HepG2 (cell line): ENCODE results near the gene PRRT1. TPM values are rescaled to one million over a fixed set of nuclear protein-coding genes. Genes with fewer than 3 reads are reported as not detected.

Experiments
- AHDC1 ChIP-seq: sonication (generic); formaldehyde crosslinking; IDR thresholded peaks from 2 replicates; pipeline ENCODE4 v1.5.1; 2020; ENCODE audit warnings: mild to moderate bottlenecking, missing genetic modification reagents, borderline replicate concordance
- CCDC6 ChIP-seq: sonication (generic); formaldehyde crosslinking; IDR thresholded peaks from 2 replicates; pipeline ENCODE4 v1.8.1; 2022; ENCODE audit warnings: mild to moderate bottlenecking, missing genetic modification reagents, moderate library complexity
- HOXA5 ChIP-seq: sonication (generic); formaldehyde crosslinking; IDR thresholded peaks from 2 replicates; pipeline ENCODE4 v1.4.0; 2020; ENCODE audit warnings: missing genetic modification reagents
- MYNN ChIP-seq: sonication (generic); formaldehyde crosslinking; IDR thresholded peaks from 2 replicates; pipeline ENCODE4 v1.4.0; 2020; ENCODE audit warnings: mild to moderate bottlenecking, low read depth, missing genetic modification reagents
- NFATC3 ChIP-seq: sonication (generic); formaldehyde crosslinking; IDR thresholded peaks from 2 replicates; pipeline ENCODE4 v1.5.1; 2020; ENCODE audit warnings: mild to moderate bottlenecking, missing genetic modification reagents
- PATZ1 ChIP-seq: sonication (generic); formaldehyde crosslinking; IDR thresholded peaks from 2 replicates; pipeline ENCODE4 v1.4.0; 2020; ENCODE audit warnings: missing genetic modification reagents
- RAD51 ChIP-seq: fragments of 450-650 bp; IDR thresholded peaks from 2 replicates; pipeline ENCODE4 v1.6.1; 2016; ENCODE audit warnings: borderline replicate concordance
- RBFOX2 ChIP-seq: fragments of 200-400 bp; formaldehyde crosslinking; IDR thresholded peaks from 2 replicates; pipeline ENCODE4 v1.6.1; 2017; ENCODE audit warnings: low read depth, mild to moderate bottlenecking, low read length
- SIN3A ChIP-seq: IDR thresholded peaks from 2 replicates; pipeline ENCODE4 v1.6.1; 2011; ENCODE audit warnings: low read depth, mild to moderate bottlenecking, control low read depth, low read length, borderline replicate concordance
- SNAI1 ChIP-seq: sonication (generic); formaldehyde crosslinking; IDR thresholded peaks from 2 replicates; pipeline ENCODE4 v1.5.0; 2020; ENCODE audit warnings: mild to moderate bottlenecking, missing genetic modification reagents, borderline replicate concordance
- TEAD3 ChIP-seq: optimal IDR thresholded peaks from 2 replicates; pipeline ENCODE3; 2016; ENCODE audit warnings: borderline replicate concordance
- TGIF2 ChIP-seq: IDR thresholded peaks from 2 replicates; pipeline ENCODE4 v1.6.1; 2016; ENCODE audit warnings: control low read depth, missing compliant biosample characterization
- TOE1 ChIP-seq: sonication (generic); formaldehyde crosslinking; IDR thresholded peaks from 2 replicates; pipeline ENCODE4 v1.4.0; 2020; ENCODE audit warnings: mild to moderate bottlenecking, missing genetic modification reagents
- ZFP41 ChIP-seq: sonication (generic); formaldehyde crosslinking; IDR thresholded peaks from 2 replicates; pipeline ENCODE4 v1.4.0; 2020; ENCODE audit warnings: mild to moderate bottlenecking, missing genetic modification reagents, borderline replicate concordance
- ZNF337 ChIP-seq: sonication (generic); formaldehyde crosslinking; IDR thresholded peaks from 2 replicates; pipeline ENCODE4 v1.5.1; 2020; ENCODE audit warnings: missing genetic modification reagents, low read depth, mild to moderate bottlenecking, borderline replicate concordance
- ZNF569 ChIP-seq: sonication (generic); formaldehyde crosslinking; IDR thresholded peaks from 2 replicates; pipeline ENCODE4 v1.5.0; 2020; ENCODE audit warnings: mild to moderate bottlenecking, missing genetic modification reagents, moderate library complexity, borderline replicate concordance
- ZNF616 ChIP-seq: sonication (generic); formaldehyde crosslinking; IDR thresholded peaks from 2 replicates; pipeline ENCODE4 v1.5.0; 2020; ENCODE audit warnings: low read depth, mild to moderate bottlenecking, missing genetic modification reagents
- ZNF710 ChIP-seq: sonication (generic); formaldehyde crosslinking; IDR thresholded peaks from 2 replicates; pipeline ENCODE4 v1.5.0; 2020; ENCODE audit warnings: mild to moderate bottlenecking, missing genetic modification reagents, borderline replicate concordance
- ZSCAN9 ChIP-seq: IDR thresholded peaks from 2 replicates; pipeline ENCODE4 v1.6.1; 2016; ENCODE audit warnings: borderline replicate concordance
- polyA plus RNA-seq, 8 experiments: library from polyadenylated mRNA; depleted of rRNA in 3 of 8; stranded (reverse) in 7 of 8; unstranded in 1 of 8; fragments of >200 nt; fragmentation: Illumina TruSeq in 4 of 8; extraction: Trizol in 4 of 8; gene quantifications; 2 replicates each; pipeline versions ENCODE4 v1.2.1 to v1.2.3, GENCODE V29; 2011 to 2016; ENCODE audit warnings: low read depth in 4 of 8, missing spikeins in 1 of 8, mixed read lengths in 1 of 8; ENCODE audit not compliant: insufficient read depth in 1 of 8
- total RNA-seq, 5 experiments: library from RNA; depleted of rRNA; stranded (reverse); fragments of >200 nt; fragmentation: Illumina TruSeq; extraction: Trizol; gene quantifications; 2 replicates each; pipeline ENCODE4 v1.2.3, GENCODE V29; 2016; ENCODE audit warnings: low read depth in 1 of 5

Gene PRRT1
- total and polyA plus RNA-seq, 2 of the 13 experiments (the other 11 are each of a cell fraction or from before 2014, with no cell fraction given) = 0.64 to 1.4 TPM

- TF ChIP-seq PATZ1 (CRISPR knock-in tag) = peak; percentile 37; the same call in 1 of the 2 replicates
- TF ChIP-seq NFATC3 = peak; percentile 14; the same call in 1 of the 2 replicates
- 0 out of 2 replicates have a peak, but pooled peaks have one; percentile 1 for TF ChIP-seq ZNF337 (CRISPR knock-in tag)
- 0 out of 2 replicates have a peak, but pooled peaks have one; percentile 35 for TF ChIP-seq ZNF616 (CRISPR knock-in tag)
- peak; percentile 24; the same call in 1 of the 2 replicates for TF ChIP-seq TOE1 (CRISPR knock-in tag)
- TF ChIP-seq HOXA5 (CRISPR knock-in tag) = 0 out of 2 replicates have a peak, but pooled peaks have one; percentile 14
- TF ChIP-seq ZSCAN9 (CRISPR knock-in tag) = 0 out of 2 replicates have a peak, but pooled peaks have one; percentile 2
- peak; percentile 3; the same call in 1 of the 2 replicates for TF ChIP-seq RBFOX2
- 0 out of 2 replicates have a peak, but pooled peaks have one; percentile 9 for TF ChIP-seq TGIF2 (CRISPR knock-in tag)
- TF ChIP-seq ZNF569 (CRISPR knock-in tag) = no peak; the same call in 1 of the 2 replicates
- 0 out of 2 replicates have a peak, but pooled peaks have one; percentile 23 for TF ChIP-seq ZNF710
- TF ChIP-seq CCDC6 = 0 out of 2 replicates have a peak, but pooled peaks have one; percentile 39
- TF ChIP-seq SIN3A = 0 out of 2 replicates have a peak, but pooled peaks have one; percentile 31
- TF ChIP-seq MYNN (CRISPR knock-in tag) = no peak
- TF ChIP-seq RAD51 = 0 out of 2 replicates have a peak, but pooled peaks have one; percentile 15
- no peak for TF ChIP-seq AHDC1 (CRISPR knock-in tag)
- TF ChIP-seq SNAI1 (CRISPR knock-in tag) = 0 out of 2 replicates have a peak, but pooled peaks have one; percentile 15
- TF ChIP-seq TEAD3 (CRISPR knock-in tag) = no peak
- TF ChIP-seq ZFP41 (CRISPR knock-in tag) = no peak
Observed at GRCh38 chr6:32176476-32177182, 24.9 kb upstream of the PRRT1 start (continued).
